AG08395 (cell line): ENCODE results near the gene ST8SIA4.

Experiments used
- DNase-seq: peaks from one replicate; pipeline ENCODE4 v3.0.0; 2012; ENCODE audit warnings: mixed read lengths, low spot score

The ST8SIA4 gene, protein sequence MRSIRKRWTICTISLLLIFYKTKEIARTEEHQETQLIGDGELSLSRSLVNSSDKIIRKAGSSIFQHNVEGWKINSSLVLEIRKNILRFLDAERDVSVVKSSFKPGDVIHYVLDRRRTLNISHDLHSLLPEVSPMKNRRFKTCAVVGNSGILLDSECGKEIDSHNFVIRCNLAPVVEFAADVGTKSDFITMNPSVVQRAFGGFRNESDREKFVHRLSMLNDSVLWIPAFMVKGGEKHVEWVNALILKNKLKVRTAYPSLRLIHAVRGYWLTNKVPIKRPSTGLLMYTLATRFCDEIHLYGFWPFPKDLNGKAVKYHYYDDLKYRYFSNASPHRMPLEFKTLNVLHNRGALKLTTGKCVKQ

DNA sequence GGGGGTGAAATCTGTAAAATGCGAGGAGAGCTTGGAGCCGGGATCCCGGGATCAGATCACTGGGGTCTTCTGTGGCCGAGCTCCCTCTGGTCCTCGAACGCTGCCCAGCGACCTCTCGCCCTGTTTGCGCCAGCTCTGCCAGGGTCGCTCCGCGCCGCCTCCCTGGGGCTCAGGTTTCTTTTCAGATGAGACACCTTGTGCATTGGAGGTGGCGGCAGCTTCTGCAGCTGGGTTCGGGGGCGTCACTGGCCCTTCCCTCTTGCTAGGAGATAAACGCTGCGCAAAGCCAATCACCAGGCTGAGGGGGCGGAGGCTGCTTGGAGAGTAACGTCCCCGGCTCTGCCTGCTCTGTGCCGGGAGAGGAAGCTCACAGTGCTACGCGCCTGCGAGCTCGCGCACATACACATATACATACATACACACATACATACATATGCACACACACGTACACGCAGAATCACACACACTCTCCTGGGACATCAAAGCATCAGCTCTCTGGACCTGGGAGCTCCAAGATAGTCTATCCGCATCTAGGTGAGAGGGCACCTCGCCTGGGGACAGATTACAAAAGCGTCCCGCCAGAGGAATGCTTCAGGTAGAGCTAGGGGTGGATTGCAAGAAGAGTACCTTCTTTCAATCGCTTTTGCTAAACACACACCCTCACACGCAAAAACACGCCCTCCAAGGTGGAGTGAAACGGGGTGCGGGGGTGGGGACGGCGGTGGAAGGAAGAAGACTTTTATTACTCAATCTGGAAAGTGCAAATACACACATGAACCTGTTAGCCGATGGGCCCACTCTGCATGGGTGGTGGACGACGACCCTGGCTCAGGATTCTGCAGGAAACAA lies at the start of gene ST8SIA4:
ST8SIA4 (minus strand) TSS at position 244 of the 849 bp plus-strand sequence. CDS start 327 bp downstream, outside the sequence.
- DNase-seq, result no peak

DNA sequence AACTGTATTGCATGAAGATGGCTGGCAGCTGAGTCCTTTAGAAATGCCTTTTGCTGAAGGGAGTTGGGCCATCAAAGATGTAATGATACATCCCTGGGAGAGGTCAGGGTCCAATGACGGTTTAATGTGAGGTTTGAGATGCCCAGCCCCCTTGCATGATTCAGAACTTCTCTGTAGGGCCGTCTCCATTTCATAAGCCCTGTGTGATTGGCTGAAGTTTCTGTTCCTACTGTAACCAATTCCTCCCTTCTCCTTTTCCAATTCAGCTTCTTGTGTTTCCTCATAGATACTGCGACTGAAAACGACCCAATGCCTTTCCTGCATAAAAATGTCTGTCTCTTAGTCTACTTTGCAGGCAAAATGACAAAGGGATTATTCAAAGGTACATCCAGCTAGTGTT lies 47.9 kb upstream of the ST8SIA4 start:
- DNase-seq, result no peak

DNA sequence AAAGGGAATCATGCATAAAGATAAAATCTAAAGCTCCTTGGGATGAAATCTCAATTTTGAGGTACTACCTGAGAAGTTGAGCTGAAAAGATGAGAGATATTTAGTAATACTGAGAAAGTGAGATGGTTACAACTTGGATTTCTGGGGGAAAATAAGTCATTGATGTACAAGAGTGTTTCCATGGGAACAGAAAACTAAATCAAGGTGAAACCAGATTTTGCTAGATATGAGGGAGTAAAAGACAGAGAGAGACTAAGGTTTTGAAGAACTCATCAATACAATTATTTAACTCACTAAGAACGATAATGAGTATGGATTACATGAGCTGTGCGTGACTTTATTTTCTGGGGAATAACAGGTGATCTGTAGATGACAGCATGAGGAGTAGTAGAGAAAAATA lies 10.2 kb upstream of the ST8SIA4 start:
- no peak for DNase-seq

DNA sequence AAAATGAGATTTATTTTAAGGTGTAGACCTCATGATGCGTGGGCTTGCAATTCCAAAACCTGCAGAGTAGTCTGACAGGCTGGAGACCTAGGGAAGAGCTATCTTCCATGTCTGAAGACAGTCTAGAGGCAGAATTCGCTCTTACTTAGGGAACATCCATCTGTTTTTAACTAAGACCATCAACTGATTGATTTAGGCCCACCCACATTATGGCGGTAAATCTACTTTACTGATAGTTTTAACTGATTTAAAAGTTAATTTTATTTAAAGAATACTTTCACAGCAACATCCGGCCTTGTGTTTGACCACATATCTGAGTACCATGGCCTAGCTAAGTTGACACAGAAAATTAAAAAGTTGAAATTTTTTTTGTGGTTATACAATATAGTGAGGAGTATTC lies 6.0 kb upstream of the ST8SIA4 start:
- DNase-seq, result no peak

DNA sequence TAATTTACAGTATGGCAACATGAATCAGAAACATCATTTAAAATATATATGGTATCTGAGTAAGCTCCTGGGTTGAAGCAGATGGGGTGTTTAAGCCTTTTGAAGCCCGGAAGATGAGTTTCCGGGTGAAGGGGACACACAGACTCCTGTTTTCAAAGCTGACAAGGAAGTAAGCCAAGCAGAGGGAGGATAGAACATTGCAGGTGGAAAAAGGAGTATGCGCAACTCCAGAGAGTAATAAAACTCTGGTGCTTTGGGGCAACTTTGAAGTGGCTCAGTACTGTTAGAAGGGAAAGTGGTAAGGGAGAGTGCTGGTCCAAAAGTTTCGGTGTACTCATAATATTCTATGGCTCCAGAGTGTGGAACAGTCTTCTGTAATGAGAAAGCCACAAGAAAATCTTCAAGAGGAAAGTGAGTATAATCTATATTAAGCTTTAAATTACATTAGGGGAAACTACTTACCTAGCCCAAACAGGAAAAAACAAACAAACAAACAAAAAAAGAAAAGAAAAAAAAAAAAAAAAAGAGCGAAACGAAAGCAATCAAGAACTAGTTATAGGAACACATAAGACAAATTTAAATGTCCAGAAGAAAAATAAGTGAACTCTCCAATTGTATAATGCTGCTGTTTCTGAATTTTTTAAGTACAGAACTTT lies 2.3 kb upstream of the ST8SIA4 start:
- DNase-seq, result no peak

DNA sequence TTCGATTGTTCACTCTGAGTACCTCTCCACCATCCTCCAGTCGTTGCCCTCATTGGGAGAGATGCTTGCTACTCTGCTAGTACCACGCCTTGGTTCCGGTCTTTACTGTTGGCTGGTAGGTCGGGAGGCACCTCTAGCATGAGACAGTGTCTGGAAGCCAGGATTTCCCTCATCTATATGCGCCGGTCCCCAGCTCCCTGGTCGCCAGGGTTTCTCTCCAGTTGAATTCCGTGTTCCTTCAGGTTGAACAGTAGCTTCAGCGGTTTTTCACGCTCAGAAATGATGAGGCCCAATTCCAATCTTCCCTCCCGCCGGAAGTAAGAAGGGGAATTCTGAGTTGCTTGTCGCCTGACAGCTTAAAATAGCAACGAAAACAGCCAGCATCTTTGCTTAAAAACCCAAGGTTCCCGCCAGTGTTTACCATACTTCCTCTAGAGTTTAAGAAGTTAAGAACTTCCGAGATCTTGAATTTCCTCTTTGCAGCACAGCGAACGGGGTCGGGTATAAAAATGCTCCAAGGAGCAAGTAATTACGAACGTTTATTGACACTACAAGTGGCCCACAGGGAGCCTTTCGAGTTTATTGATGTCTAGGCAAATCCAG lies 1.3 kb upstream of the ST8SIA4 start:
- no peak for DNase-seq

DNA sequence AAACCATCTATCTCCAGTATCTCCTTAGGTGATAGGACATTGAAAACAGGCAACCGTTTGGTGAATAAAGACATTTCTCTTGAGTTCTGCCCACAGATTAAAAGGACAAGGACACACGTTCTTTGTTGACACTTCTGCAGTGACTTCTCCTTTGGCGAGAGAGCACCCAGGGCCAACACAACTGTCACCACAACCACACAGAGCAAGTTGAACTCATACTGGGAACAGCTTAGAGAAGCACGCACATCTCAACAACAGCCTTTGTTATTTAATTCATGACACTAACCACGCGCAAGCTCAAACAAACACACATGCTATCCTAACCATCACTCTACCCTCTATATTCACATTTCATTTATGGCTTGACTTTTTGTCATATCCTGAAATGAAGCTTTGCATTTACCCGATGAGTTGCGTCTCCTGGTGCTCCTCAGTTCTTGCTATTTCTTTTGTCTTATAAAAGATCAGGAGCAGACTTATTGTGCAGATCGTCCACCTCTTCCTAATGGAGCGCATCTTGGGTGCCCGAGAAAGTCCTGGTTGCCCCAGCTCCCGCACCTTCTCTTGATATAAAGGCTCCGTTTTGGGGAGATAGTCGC lies 543 bp downstream of the ST8SIA4 start:
- DNase-seq, result no peak

DNA sequence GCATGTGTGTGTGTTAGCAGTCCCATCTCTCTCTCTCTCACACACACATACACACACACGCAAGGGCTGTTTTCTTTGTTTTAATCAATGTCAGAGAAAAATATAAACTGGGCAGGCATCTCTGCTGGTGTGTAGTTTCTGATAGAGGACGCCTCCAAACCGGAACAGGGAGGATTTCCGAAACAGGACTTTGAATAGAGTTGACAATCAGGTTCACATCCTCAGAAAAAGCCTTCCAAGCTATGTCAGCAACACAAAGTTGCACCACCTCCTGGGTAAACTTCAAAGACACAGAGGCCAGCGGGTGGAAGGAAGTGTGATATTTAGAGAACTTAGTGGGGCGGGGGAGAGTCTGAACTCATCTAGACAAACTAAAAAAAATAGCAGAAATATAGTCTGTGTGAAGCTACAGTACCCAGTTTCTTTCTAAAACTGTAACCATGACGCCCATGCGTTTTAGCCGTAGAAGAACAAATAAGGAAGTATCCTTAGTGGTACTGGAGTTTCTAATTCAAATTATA lies 1.2 kb downstream of the ST8SIA4 start:
- no peak for DNase-seq

DNA sequence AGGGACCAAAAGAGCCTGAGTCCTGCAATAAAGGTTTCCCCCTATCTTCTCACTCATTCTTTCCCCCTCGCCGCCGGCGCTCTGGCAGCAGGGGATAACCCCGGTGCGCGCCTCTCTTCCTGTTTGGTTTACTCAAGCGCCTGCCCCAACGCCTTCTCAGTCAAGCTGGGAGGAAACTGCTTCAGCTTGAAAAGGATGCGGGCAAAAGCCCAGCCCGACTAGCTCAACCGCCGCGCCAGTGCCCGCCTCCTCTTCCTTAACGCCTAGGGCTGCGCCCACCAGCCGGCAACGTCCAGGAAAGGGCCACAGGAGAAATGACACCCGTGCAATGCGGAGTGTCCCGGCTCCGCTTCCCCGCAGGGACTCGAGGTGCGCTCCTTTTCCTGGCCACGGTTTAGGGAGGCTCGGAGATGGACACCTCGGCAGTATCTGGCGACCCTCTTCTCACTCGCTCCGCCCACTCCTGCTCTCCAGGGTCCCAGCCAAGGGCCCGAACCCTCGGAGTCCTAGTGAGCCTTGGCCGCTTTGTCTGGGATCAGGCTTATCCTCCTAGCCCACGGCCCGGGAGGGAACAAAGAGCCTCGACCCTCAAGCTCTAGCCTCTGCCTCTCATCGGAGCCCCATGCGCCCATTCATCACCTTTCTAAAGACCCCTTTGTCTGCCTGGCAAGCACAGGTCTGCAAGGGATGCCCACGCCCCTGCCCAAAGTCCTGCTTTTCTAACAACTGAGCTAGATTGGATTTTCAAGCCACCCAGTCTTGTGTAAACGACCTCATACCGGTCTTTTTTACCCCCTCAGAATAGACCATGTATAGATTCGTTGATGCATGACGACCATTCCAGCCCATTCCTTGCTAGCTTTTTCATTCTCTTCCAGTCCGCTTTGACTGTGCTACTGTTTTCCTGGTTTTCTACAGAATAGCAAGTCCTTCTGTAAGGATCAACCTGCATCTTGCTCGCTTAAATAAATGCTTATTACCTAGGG lies 2.0 kb downstream of the ST8SIA4 start:
- peak; percentile 3 for DNase-seq

DNA sequence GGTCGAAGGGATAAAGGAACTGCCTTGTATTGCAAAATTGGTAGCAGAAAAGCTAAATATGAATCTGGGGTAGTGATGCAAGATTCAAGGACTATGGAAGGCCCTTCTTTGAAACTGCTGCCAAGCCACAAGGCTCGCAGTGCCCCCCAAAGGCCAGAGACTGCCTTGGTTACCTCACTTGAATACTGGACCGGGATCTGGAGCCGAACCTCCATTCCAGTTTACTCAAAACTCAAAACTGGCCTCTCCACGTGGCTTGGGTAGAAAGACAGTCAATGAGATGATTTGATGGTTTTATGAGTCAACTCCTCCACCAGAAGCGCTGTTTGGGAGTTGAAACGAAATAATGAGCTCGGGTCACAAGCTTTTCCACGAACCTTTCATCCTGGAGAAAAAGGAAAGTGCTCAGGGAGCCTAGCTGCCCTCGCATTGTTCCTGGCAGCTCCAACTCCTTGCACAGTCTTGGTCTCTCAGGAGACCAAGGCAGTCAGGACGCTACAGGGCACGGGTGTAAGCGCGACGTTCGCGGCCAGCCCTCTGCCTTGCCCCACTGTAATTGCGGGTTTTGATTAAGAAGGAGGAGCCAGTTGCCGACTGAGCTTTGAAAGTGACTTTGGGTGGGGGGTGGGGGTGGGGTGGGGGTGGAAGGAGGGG lies 2.8 kb downstream of the ST8SIA4 start:
- DNase-seq, result no peak

DNA sequence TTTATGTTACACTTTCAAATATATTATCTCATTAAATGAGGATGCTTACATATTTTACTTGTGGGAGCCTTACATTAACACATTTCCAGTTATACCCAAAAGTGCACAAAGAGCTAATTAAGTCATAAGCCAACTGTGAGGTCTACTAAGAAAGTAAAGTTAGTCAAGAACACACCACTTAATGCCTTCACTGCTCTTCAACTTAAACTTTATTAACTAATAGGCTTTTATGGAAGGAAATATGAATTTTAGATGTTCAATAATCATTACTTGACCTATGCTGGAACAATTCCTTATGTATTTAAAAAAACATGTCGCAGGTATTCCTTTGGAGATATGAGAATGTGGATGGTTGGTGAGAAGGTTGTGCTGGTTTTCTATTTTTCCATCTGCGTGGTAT lies 3.4 kb downstream of the ST8SIA4 start:
- no peak for DNase-seq

DNA sequence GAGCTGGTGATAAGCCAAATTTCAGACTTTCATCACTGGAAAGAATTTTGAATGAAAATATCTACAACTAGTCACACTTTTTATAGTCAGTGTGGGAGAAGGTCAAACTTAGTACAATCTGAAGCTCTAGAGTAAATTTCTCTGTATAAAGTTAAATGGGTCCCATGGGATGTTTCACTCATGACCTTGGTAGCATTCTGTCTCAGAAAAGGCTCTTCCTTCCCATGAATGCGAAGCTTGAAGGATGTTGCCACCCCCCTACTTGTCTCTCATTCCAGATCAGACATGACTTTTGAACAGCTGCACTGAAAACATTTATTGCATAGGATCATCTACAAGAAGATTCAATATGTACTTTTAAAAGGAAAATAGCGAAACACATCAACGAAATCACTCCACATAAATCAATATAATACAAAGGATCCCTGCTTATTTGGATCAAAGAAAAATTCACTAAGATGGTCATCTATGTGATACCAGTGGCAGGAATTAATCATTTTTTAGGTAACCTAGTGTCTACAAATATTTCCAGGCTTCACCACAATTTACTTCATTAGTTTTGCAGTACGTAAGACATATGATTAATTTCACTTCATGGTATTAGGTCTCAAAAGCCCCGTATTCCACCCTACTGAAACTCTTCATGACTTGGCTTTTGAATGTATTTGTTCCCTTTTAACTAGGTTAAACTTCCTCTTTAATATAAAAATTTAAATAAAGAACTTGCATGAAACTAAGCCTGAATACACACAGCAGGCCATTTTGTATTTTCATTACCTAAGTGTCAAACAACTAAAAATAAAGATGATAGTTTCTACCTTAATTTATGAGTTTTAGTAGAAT lies 4.4 kb downstream of the ST8SIA4 start:
- no peak for DNase-seq

DNA sequence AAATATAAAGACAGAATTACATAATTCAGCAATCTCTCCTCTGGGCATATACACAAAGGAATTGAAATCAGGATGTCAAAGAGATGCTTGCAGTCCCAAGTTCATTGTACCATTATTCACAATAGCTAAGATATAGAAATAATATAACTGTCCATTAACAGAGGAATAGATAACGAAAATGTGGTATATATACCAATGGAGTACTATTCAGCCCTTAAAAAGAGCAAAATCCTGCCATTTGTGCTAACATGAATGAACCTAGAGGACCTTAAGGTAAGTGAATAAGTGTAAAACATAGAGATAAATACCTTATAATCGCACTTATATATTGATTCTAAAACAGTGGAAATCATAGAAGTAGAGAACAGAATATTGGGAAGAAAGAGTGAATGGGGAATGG lies 7.0 kb downstream of the ST8SIA4 start:
- no peak for DNase-seq

DNA sequence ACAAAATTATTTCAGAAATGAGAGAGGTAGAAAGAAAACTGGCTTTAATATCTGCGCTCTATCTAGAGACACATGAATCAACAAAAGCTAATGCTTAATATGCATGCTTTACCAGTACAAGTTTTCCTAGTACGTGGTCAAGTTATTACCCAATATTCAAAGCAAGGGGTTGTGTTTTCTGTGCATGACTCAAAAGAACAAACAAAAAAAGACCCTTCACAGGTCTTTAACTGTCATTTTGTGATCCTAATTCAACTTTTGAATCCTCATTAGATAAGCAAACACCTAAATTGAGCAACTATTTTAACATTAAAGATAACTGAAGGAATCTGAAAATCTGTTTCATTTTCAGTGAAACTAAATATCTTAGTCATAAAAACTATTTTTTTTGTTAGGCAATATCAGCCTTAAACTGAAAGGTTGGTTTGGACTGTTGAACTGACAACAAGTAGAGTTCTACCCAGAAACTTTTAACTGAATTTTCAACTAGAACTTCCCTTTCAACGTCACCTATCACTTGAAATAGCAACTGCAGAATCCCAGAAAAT lies 12.5 kb downstream of the ST8SIA4 start:
- DNase-seq, result no peak

DNA sequence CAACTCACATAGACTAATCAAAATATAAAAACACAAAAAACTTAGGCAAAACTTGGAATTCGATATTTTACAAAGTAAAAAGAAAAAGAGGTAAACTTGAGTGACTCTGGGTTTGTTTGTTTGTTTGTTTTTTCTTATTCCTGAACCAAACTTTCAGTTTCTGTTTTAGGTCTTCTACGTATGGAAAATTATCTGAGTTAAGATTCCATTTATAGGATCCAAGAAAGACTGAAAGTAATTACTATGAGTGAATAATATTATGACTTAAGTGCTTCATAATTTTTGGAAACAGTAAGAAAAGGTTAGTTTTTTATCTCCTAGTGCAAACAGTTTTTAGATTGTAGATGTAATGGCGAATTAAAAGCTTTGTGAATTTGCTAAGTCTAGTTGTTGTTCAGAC lies 13.2 kb downstream of the ST8SIA4 start:
- no peak for DNase-seq

DNA sequence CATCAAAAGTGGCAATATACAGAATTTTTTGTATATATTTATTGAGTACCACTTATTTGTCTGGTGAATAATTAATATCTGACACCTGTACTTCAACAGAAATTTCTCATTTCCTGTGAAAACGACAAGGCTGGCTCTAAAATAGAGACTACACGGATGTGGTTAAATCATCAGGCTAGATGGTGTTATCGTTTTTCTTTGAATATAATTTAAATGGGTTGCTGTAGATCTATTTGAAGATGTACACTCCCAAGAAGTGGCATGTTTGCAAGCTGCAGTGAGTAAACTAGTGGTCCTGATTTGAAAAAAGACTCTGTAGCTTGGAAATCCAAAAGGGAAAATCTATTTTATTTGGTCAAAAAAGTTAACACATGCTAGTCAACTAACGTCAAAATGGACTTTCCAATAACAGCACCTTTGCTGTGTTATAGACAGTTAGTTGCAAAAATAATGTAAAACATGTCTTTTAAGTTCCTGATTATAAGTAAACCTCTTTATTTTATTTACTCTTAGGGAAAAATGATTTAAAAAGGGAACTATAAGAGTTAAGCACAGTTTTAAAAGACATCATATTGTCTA lies 13.8 kb downstream of the ST8SIA4 start:
- no peak for DNase-seq

DNA sequence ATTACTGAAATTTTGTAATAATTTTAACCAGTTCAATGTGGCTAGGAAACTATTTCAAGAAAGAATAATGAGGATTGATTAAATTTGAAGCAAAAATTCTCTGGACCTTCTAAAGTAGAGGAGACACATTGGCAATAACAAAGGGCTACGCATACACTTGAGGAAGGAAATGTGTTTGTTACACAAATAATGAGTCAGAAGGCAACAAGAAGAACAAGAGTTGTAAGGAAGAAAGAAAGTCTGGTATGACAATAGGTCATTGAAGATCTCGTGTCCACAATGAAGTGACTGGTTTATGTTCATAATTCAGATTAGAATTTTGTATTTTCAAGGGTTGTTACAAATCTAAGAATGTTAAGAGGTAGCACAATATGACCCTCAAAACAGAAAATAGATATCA lies 25.8 kb downstream of the ST8SIA4 start:
- no peak for DNase-seq

DNA sequence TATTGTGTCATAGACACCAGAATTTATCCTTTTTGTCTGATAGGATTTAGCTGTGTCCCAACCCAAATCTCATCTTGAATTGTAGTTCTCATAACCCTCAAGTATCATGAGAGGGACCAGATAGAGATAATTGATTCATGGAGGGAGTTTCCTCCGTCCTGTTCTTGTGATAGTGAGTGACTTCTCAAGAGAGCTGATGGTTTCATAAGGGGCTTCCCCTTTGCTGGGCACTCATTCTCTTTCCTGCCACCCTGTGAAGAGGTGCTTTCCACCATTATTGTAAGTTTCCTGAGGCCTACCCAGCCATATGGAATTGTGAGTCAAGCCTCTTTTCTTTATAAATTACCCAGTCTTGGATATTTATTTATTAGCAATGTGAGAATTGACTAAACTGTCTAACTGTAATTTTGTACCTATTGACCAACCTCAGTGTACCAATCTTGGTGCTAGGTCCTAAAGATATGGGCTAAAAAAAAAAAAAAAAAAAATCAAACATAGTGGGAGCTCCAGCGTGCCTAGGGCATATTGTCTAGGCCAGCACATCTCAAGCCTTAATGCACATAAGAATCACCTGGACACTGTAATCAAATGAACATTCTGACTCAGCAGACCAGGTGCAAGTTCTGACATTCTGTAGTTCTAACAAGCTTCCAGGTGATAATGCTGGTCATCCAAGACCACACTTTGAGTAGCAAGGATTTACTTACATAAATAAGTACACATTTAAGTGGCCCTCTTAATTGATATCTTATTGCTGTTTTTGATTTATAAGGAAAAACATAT lies 30.5 kb downstream of the ST8SIA4 start:
- no peak for DNase-seq
